Measurements from ENCODE around the gene HGD. TPM values are rescaled to one million over a fixed set of nuclear protein-coding genes. Genes with fewer than 3 reads are reported as not detected.

Gene HGD
- total RNA-seq, 1 experiment from 2014 or later, result 1.5 TPM

DNA sequence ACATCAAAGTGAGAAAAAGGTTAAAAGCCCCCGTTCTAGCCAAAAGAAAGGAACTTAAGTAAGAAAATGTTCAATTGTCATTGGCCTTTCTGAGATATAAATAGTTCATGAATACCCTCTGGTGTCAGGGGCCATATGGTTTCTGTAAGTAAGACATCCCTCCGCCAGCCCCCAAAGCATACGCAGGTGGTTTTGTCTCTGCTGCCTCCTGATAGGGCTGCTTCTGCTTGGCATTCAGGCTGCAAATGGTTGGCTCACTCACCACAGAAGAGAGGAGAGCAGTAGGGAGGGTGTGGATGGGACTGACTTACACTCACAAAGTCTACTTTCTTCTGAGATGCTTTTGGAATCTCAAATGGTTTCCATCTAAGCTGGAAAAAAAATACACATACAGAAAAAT is 29.8 kb downstream of the HGD start (continued):
- TF ChIP-seq, protein P1, sequence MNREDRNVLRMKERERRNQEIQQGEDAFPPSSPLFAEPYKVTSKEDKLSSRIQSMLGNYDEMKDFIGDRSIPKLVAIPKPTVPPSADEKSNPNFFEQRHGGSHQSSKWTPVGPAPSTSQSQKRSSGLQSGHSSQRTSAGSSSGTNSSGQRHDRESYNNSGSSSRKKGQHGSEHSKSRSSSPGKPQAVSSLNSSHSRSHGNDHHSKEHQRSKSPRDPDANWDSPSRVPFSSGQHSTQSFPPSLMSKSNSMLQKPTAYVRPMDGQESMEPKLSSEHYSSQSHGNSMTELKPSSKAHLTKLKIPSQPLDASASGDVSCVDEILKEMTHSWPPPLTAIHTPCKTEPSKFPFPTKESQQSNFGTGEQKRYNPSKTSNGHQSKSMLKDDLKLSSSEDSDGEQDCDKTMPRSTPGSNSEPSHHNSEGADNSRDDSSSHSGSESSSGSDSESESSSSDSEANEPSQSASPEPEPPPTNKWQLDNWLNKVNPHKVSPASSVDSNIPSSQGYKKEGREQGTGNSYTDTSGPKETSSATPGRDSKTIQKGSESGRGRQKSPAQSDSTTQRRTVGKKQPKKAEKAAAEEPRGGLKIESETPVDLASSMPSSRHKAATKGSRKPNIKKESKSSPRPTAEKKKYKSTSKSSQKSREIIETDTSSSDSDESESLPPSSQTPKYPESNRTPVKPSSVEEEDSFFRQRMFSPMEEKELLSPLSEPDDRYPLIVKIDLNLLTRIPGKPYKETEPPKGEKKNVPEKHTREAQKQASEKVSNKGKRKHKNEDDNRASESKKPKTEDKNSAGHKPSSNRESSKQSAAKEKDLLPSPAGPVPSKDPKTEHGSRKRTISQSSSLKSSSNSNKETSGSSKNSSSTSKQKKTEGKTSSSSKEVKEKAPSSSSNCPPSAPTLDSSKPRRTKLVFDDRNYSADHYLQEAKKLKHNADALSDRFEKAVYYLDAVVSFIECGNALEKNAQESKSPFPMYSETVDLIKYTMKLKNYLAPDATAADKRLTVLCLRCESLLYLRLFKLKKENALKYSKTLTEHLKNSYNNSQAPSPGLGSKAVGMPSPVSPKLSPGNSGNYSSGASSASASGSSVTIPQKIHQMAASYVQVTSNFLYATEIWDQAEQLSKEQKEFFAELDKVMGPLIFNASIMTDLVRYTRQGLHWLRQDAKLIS (CRISPR knock-in tag; IDR thresholded peaks at IDR 0.05; ENCODE audit: borderline replicate concordance), result no peak
- TF ChIP-seq, protein P2, sequence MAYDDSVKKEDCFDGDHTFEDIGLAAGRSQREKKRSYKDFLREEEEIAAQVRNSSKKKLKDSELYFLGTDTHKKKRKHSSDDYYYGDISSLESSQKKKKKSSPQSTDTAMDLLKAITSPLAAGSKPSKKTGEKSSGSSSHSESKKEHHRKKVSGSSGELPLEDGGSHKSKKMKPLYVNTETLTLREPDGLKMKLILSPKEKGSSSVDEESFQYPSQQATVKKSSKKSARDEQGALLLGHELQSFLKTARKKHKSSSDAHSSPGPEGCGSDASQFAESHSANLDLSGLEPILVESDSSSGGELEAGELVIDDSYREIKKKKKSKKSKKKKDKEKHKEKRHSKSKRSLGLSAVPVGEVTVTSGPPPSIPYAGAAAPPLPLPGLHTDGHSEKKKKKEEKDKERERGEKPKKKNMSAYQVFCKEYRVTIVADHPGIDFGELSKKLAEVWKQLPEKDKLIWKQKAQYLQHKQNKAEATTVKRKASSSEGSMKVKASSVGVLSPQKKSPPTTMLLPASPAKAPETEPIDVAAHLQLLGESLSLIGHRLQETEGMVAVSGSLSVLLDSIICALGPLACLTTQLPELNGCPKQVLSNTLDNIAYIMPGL (CRISPR knock-in tag; IDR thresholded peaks at IDR 0.05), result no peak
- TF ChIP-seq, protein P3, sequence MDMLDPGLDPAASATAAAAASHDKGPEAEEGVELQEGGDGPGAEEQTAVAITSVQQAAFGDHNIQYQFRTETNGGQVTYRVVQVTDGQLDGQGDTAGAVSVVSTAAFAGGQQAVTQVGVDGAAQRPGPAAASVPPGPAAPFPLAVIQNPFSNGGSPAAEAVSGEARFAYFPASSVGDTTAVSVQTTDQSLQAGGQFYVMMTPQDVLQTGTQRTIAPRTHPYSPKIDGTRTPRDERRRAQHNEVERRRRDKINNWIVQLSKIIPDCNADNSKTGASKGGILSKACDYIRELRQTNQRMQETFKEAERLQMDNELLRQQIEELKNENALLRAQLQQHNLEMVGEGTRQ (CRISPR knock-in tag; IDR thresholded peaks at IDR 0.05), result no peak

DNA sequence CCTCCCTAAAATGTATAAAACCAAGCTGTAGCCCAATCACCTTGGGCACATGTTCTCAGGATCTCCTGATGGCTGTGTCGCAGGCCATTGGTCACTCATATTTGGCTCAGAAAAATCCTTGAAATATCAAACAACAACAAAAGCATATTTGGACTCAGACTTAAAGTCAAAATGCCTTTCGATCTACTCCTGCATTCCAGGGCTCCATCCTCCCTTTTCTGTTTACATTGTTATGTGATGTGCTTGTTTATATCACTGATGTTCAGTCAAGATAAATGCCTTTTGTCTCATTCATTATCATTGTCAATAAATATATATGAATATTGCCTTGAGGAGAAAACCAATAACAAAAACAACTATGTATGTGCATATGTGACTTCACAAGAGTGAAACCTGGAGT is 31.7 kb downstream of the HGD start:
- no peak for TF ChIP-seq NFE2L1 (CRISPR knock-in tag; IDR thresholded peaks at IDR 0.05)
- TF ChIP-seq ZNF232 (CRISPR knock-in tag; IDR thresholded peaks at IDR 0.05), result no peak
- TF ChIP-seq ZNF263 (CRISPR knock-in tag; IDR thresholded peaks at IDR 0.05; ENCODE audit: low read depth), result no peak
- TF ChIP-seq EMX1 (CRISPR knock-in tag; IDR thresholded peaks at IDR 0.05), result no peak
- TF ChIP-seq JAZF1 (CRISPR knock-in tag; IDR thresholded peaks at IDR 0.05), result no peak
- TF ChIP-seq ATF1 (CRISPR knock-in tag; IDR thresholded peaks at IDR 0.05), result no peak
- Mint-ChIP-seq H3K27ac (no peak overlapping the region), H3K27me3 (ENCODE audit: low read depth) (no peaks in the 10 kb centered on the region), H3K4me1 (peaks cover 5% of the 10 kb centered on the region), H3K9me3 (no peaks in the 10 kb centered on the region), H3K4me3 (no peak overlapping the region), H3K36me3 (no peaks in the 10 kb centered on the region)
- ATAC-seq (no peak), DNase-seq (ENCODE audit: low spot score) (no peak)
- CTCF ChIA-PET, result no interaction called here
- POLR2A ChIA-PET, result no interaction called here

DNA sequence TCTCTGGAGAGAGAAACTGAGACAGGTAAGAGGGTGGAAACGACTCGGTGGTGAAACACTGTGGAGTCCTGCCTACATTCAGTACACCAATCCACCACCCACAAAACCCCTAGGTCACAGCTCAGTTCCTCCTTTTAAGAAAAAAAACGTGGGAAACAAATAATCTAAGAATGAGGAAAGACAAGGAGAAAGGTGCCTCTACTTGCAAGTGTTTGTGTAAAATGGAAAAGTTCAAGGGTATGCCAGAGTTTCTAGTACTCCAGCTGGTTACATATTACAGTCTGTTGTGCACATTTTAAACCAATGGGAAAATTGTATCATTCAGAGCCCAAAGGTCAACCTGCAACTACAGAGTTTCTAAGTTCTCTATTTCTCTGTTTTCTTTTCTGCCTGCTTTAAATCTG is 32.2 kb downstream of the HGD start:
- no peaks in the 10 kb centered on the region for H3K27me3 Mint-ChIP-seq (ENCODE audit: low read depth)
- no peaks in the 10 kb centered on the region for H3K36me3 Mint-ChIP-seq
- DNase-seq (ENCODE audit: low spot score) (no peak), ATAC-seq (no peak)
- H3K9me3 Mint-ChIP-seq, result no peaks in the 10 kb centered on the region
- ChIA-PET CTCF (interaction anchor here (0.8 kb wide), 1 partner anchor 36 kb away, joined by 3 read pairs; no protein-coding TSS in a partner anchor), POLR2A (no interaction called here)
- TF ChIP-seq GTF2I (CRISPR knock-in tag; conservative IDR thresholded peaks at IDR 0.05), result no peak
- TF ChIP-seq, protein P4, sequence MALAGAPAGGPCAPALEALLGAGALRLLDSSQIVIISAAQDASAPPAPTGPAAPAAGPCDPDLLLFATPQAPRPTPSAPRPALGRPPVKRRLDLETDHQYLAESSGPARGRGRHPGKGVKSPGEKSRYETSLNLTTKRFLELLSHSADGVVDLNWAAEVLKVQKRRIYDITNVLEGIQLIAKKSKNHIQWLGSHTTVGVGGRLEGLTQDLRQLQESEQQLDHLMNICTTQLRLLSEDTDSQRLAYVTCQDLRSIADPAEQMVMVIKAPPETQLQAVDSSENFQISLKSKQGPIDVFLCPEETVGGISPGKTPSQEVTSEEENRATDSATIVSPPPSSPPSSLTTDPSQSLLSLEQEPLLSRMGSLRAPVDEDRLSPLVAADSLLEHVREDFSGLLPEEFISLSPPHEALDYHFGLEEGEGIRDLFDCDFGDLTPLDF (CRISPR knock-in tag; IDR thresholded peaks at IDR 0.05), result no peak
- no peak for TF ChIP-seq NFE2L1 (CRISPR knock-in tag; IDR thresholded peaks at IDR 0.05)
- no peak overlapping the region for H3K4me3 Mint-ChIP-seq
- H3K27ac Mint-ChIP-seq, result no peak overlapping the region
- H3K4me1 Mint-ChIP-seq, result peaks cover 6% of the 10 kb centered on the region

DNA sequence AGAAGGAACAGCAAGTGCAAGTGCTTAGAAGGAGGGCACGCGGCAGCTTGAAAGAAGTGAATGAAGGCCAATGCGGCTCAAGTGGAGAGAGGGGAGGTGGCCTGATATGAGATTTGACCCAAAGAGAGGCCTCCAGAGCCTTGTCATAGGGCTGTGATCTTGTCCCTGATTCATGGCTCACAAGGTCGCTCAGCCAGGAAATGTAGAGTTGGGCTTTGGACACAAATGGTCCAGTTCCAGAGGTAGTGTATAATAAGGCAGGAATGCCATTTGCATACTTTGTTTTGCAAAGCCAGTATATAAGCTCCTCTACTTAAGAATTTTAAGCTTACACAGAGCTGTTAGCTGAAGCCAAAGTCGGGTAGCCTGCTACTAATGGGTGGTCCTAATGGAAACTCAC is 33.7 kb downstream of the HGD start:
- ATAC-seq (no peak), DNase-seq (ENCODE audit: low spot score) (no peak)
- Mint-ChIP-seq H3K27ac (no peak overlapping the region), H3K36me3 (no peaks in the 10 kb centered on the region), H3K4me3 (no peak overlapping the region), H3K4me1 (peaks cover 8% of the 10 kb centered on the region), H3K9me3 (no peaks in the 10 kb centered on the region), H3K27me3 (ENCODE audit: low read depth) (no peaks in the 10 kb centered on the region)
- POLR2A ChIA-PET, result interaction anchor here (0.6 kb wide), 1 partner anchor 905 kb away, joined by 4 read pairs; no protein-coding TSS in a partner anchor
- TF ChIP-seq, protein P1 (CRISPR knock-in tag; IDR thresholded peaks at IDR 0.05; ENCODE audit: borderline replicate concordance), result no peak
- no peak for TF ChIP-seq SMAD4 (CRISPR knock-in tag; IDR thresholded peaks at IDR 0.05)
- TF ChIP-seq, protein P5, sequence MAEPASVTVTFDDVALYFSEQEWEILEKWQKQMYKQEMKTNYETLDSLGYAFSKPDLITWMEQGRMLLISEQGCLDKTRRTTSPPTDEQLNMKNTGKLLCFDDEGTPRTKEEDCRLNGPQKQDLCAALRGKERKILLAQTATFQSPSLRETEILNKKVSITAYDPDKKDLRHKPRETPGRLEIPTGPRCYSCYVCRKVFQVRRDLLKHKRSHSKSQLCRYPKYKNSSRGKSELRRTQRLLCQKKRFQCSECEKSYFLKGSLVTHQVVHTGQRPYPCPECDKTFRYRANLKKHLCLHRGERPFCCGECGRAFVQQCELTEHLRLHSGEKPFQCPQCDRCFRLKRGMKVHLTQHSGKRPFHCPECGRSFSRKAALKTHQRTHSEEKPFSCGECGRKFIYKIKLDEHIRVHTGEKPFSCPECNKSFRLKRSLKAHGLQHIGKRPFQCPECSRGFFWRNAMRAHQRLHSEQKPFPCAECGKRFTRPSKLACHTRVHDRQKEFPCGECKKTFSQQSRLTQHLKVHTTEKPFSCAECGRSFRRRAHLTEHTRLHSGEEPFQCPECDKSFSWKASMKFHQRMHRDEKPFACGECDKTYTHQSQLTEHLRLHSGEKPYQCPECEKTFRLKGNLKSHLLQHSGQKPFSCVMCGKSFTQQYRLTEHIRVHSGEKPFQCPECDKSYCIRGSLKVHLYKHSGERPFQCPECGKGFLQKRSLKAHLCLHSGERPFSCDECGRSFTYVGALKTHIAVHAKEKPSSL (CRISPR knock-in tag; conservative IDR thresholded peaks at IDR 0.05), result no peak
- no peak for TF ChIP-seq CREM (CRISPR knock-in tag; IDR thresholded peaks at IDR 0.05)
- TF ChIP-seq, protein P6, sequence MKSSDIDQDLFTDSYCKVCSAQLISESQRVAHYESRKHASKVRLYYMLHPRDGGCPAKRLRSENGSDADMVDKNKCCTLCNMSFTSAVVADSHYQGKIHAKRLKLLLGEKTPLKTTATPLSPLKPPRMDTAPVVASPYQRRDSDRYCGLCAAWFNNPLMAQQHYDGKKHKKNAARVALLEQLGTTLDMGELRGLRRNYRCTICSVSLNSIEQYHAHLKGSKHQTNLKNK (CRISPR knock-in tag; IDR thresholded peaks at IDR 0.05), result no peak
- no peak for TF ChIP-seq RELA (CRISPR knock-in tag; IDR thresholded peaks at IDR 0.05; ENCODE audit: borderline replicate concordance)
- CTCF ChIA-PET, result no interaction called here

Measured in WTC11 (cell line).